Adrenal gland (tissue), 5 donors: ENCODE results near the gene METTL15.

Experiments
- POLR2A ChIP-seq, 2 donors: fragments of 450-650 bp; IDR thresholded peaks; one replicate each; pipeline ENCODE4 v1.6.1; 2017; ENCODE audit warnings: antibody characterized with exemption in 2 of 2, mild to moderate bottlenecking in 2 of 2, moderate library complexity in 1 of 2
- TF ChIP-seq, protein P1 (sequence below), 6 experiments: fragments of 450-650 bp in 4 of 6; fragments of 200-600 bp in 2 of 6; sonication (generic) in 1 of 6; IDR thresholded peaks; 1 replicate in 5 of 6; 2 replicates in 1 of 6; pipeline versions ENCODE4 v1.5.1 to v1.8.0; 2016 to 2021; ENCODE audit warnings: antibody characterized with exemption in 6 of 6, mild to moderate bottlenecking in 2 of 6, moderate library complexity in 1 of 6
- donor health status: DM: no; HTN: no; CAD: no.

DNA sequence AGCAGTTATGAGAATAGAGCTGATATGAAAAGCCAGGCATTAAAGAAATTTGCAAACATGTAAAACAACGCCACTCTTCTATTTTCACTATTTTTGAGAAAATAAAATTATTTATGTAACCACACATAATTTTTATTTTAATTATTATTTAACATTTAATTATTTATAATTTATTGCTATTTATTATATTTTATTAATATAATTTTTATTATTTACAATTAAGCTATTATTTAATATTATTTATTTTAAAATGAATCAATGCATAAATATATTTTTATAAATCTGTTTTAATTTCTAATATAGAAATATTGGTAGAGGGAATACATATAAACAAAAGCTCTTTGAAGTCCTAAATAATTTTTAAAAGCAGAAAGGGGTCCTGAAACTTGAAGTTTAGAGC, 36.9 kb upstream of the METTL15 start:
- TF ChIP-seq, protein P1, sequence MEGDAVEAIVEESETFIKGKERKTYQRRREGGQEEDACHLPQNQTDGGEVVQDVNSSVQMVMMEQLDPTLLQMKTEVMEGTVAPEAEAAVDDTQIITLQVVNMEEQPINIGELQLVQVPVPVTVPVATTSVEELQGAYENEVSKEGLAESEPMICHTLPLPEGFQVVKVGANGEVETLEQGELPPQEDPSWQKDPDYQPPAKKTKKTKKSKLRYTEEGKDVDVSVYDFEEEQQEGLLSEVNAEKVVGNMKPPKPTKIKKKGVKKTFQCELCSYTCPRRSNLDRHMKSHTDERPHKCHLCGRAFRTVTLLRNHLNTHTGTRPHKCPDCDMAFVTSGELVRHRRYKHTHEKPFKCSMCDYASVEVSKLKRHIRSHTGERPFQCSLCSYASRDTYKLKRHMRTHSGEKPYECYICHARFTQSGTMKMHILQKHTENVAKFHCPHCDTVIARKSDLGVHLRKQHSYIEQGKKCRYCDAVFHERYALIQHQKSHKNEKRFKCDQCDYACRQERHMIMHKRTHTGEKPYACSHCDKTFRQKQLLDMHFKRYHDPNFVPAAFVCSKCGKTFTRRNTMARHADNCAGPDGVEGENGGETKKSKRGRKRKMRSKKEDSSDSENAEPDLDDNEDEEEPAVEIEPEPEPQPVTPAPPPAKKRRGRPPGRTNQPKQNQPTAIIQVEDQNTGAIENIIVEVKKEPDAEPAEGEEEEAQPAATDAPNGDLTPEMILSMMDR (IDR thresholded peaks at IDR 0.05): no peak
- TF ChIP-seq POLR2A (IDR thresholded peaks at IDR 0.05): no peak
